H9 (cell line): Measurements from ENCODE around the gene C9orf43. TPM values are rescaled to one million over a fixed set of nuclear protein-coding genes. Genes with fewer than 3 reads are reported as not detected.

Experiments
- DNase-seq: peaks from one replicate; pipeline ENCODE4 v3.0.0-alpha.2; 2017
- H2AFZ ChIP-seq: one replicate; pipeline ENCODE4 v1.6.1; 2013; ENCODE audit warnings: mild to moderate bottlenecking, low read length, control low read depth, moderate library complexity
- H2AK5ac ChIP-seq: 2 replicates; pipeline ENCODE4 v1.6.1; 2013; ENCODE audit warnings: low read length, control low read depth, mixed read lengths; ENCODE audit not compliant: insufficient read length
- H2BK120ac ChIP-seq: one replicate; pipeline ENCODE4 v1.6.1; 2013; ENCODE audit warnings: low read depth, mild to moderate bottlenecking, low read length, control low read depth, inconsistent platforms; ENCODE audit not compliant: poor library complexity, severe bottlenecking
- H2BK12ac ChIP-seq: 2 replicates; pipeline ENCODE4 v1.6.1; 2013; ENCODE audit warnings: low read length, control low read depth, mixed read lengths, low read depth; ENCODE audit not compliant: insufficient read length
- H2BK15ac ChIP-seq: 2 replicates; pipeline ENCODE4 v1.6.1; 2013; ENCODE audit warnings: low read depth, low read length, control low read depth
- H2BK20ac ChIP-seq: one replicate; pipeline ENCODE4 v1.6.1; 2013; ENCODE audit warnings: low read depth, mild to moderate bottlenecking, low read length, control low read depth, inconsistent platforms; ENCODE audit not compliant: poor library complexity, severe bottlenecking
- H2BK5ac ChIP-seq: 2 replicates; pipeline ENCODE4 v1.6.1; 2013; ENCODE audit warnings: low read length, control low read depth, mixed read lengths; ENCODE audit not compliant: insufficient read length
- H3K14ac ChIP-seq: 2 replicates; pipeline ENCODE4 v1.6.1; 2013; ENCODE audit warnings: low read length, control low read depth; ENCODE audit not compliant: insufficient read depth
- H3K18ac ChIP-seq: 2 replicates; pipeline ENCODE4 v1.6.1; 2013; ENCODE audit warnings: low read depth, mild to moderate bottlenecking, mixed read lengths, low read length, control low read depth; ENCODE audit not compliant: insufficient read length
- H3K23ac ChIP-seq: 2 replicates; pipeline ENCODE4 v1.6.1; 2013; ENCODE audit warnings: low read length, control low read depth, mixed read lengths, low read depth; ENCODE audit not compliant: insufficient read length
- H3K23me2 ChIP-seq: 2 replicates; pipeline ENCODE4 v1.6.1; 2013; ENCODE audit warnings: low read depth, mild to moderate bottlenecking, mixed read lengths, low read length, control low read depth; ENCODE audit not compliant: insufficient read length, poor library complexity, severe bottlenecking
- H3K27ac ChIP-seq: 2 replicates; pipeline ENCODE4 v1.5.1; 2013; ENCODE audit warnings: low read length, control low read depth, mixed read lengths, low read depth; ENCODE audit not compliant: insufficient read length
- H3K27me3 ChIP-seq: 2 replicates; pipeline ENCODE4 v1.6.1; 2013; ENCODE audit warnings: low read length, control low read depth, inconsistent platforms; ENCODE audit not compliant: insufficient read depth
- H3K4ac ChIP-seq: 2 replicates; pipeline ENCODE4 v1.6.1; 2013; ENCODE audit warnings: low read depth, mild to moderate bottlenecking, control low read depth, inconsistent platforms, low read length, moderate library complexity
- H3K4me1 ChIP-seq: 2 replicates; pipeline ENCODE4 v1.6.1; 2013; ENCODE audit warnings: low read length, control low read depth, inconsistent platforms; ENCODE audit not compliant: insufficient read depth
- H3K4me2 ChIP-seq: 2 replicates; pipeline ENCODE4 v1.6.1; 2013; ENCODE audit warnings: low read length, control low read depth, mixed read lengths; ENCODE audit not compliant: insufficient read length, insufficient read depth
- H3K56ac ChIP-seq: 2 replicates; pipeline ENCODE4 v1.6.1; 2013; ENCODE audit warnings: low read depth, mild to moderate bottlenecking, mixed read lengths, low read length, control low read depth; ENCODE audit not compliant: insufficient read length
- H3K79me1 ChIP-seq: 2 replicates; pipeline ENCODE4 v1.6.1; 2013; ENCODE audit warnings: low read depth, mild to moderate bottlenecking, moderate library complexity, low read length, control low read depth, inconsistent platforms; ENCODE audit not compliant: insufficient read depth, poor library complexity, severe bottlenecking
- H3K79me2 ChIP-seq: 2 replicates; pipeline ENCODE4 v1.6.1; 2013; ENCODE audit warnings: low read length, control low read depth, inconsistent platforms; ENCODE audit not compliant: insufficient read depth
- H3K9ac ChIP-seq: 2 replicates; pipeline ENCODE4 v1.6.1; 2013; ENCODE audit warnings: low read length, control low read depth, mixed read lengths; ENCODE audit not compliant: insufficient read length; ENCODE audit errors: extremely low read depth
- H3K9me3 ChIP-seq: one replicate; pipeline ENCODE4 v1.6.1; 2013; ENCODE audit warnings: low read depth, low read length, inconsistent platforms; ENCODE audit not compliant: control insufficient read depth
- H3T11ph ChIP-seq: one replicate; pipeline ENCODE4 v1.6.1; 2013; ENCODE audit warnings: mild to moderate bottlenecking, low read length, control low read depth, inconsistent platforms
- H4K20me1 ChIP-seq: one replicate; pipeline ENCODE4 v1.6.1; 2013; ENCODE audit not compliant: control insufficient read depth, insufficient read length, insufficient read depth
- H4K5ac ChIP-seq: 2 replicates; pipeline ENCODE4 v1.6.1; 2013; ENCODE audit warnings: low read depth, mild to moderate bottlenecking, mixed read lengths, low read length, control low read depth; ENCODE audit not compliant: insufficient read length
- H4K8ac ChIP-seq: replicated peaks from 2 replicates; pipeline ENCODE4 v1.6.1; 2013; ENCODE audit warnings: low read length, control low read depth, mixed read lengths, low read depth; ENCODE audit not compliant: insufficient read length
- H4K91ac ChIP-seq: 2 replicates; pipeline ENCODE4 v1.6.1; 2013; ENCODE audit warnings: low read depth, mild to moderate bottlenecking, moderate library complexity, mixed read lengths, low read length, control low read depth; ENCODE audit not compliant: insufficient read length
- H3K27ac Mint-ChIP-seq, 3 experiments: 2 replicates in 2 of 3; 3 replicates in 1 of 3; pipeline ENCODE4 v1.8.0; 2020 to 2021; ENCODE audit warnings: mixed read lengths in 3 of 3, mild to moderate bottlenecking in 1 of 3, moderate library complexity in 1 of 3
- H3K27me3 Mint-ChIP-seq: 2 replicates; pipeline ENCODE4 v1.8.0; 2021; ENCODE audit warnings: low read depth, mild to moderate bottlenecking, moderate library complexity, mixed read lengths
- H3K36me3 Mint-ChIP-seq, 3 experiments: 2 replicates in 2 of 3; 3 replicates in 1 of 3; pipeline ENCODE4 v1.8.0; 2020 to 2021; ENCODE audit warnings: low read depth in 3 of 3, mixed read lengths in 3 of 3; ENCODE audit not compliant: insufficient read depth in 1 of 3
- H3K4me1 Mint-ChIP-seq, 2 experiments: 2 replicates each; pipeline ENCODE4 v1.8.0; 2020; ENCODE audit warnings: mixed read lengths in 2 of 2
- H3K4me3 Mint-ChIP-seq, 2 experiments: 2 replicates in 1 of 2; 3 replicates in 1 of 2; pipeline ENCODE4 v1.8.0; 2020 to 2021; ENCODE audit warnings: mild to moderate bottlenecking in 2 of 2, mixed read lengths in 2 of 2, moderate library complexity in 1 of 2
- H3K9me3 Mint-ChIP-seq, 2 experiments: 2 replicates in 1 of 2; 3 replicates in 1 of 2; pipeline ENCODE4 v1.8.0; 2020; ENCODE audit warnings: mild to moderate bottlenecking in 2 of 2, mixed read lengths in 2 of 2, moderate library complexity in 1 of 2
- WGBS: extraction: QIAGEN DNeasy Blood & Tissue Kit; methylation state at CpG from one replicate; pipeline ENCODE4 v1.1.7; 2013; ENCODE audit warnings: missing lambda C conversion rate, low lambda C conversion rate, mixed read lengths; ENCODE audit not compliant: insufficient read length; ENCODE audit errors: extremely low coverage; 5-methylcytosine and 5-hydroxymethylcytosine counted together
- total RNA-seq: library from RNA; stranded (reverse); gene quantifications from 2 replicates; pipeline ENCODE4 v1.2.1, GENCODE V29; 2021
- TF ChIP-seq, protein P1 (sequence below): fragments of 200-600 bp; sonication (generic); conservative IDR thresholded peaks from 3 replicates; pipeline ENCODE4 v1.8.0; 2021; ENCODE audit warnings: antibody characterized with exemption, mild to moderate bottlenecking

Gene C9orf43
- total RNA-seq, 1 experiment from 2014 or later: 0.57 TPM

DNA sequence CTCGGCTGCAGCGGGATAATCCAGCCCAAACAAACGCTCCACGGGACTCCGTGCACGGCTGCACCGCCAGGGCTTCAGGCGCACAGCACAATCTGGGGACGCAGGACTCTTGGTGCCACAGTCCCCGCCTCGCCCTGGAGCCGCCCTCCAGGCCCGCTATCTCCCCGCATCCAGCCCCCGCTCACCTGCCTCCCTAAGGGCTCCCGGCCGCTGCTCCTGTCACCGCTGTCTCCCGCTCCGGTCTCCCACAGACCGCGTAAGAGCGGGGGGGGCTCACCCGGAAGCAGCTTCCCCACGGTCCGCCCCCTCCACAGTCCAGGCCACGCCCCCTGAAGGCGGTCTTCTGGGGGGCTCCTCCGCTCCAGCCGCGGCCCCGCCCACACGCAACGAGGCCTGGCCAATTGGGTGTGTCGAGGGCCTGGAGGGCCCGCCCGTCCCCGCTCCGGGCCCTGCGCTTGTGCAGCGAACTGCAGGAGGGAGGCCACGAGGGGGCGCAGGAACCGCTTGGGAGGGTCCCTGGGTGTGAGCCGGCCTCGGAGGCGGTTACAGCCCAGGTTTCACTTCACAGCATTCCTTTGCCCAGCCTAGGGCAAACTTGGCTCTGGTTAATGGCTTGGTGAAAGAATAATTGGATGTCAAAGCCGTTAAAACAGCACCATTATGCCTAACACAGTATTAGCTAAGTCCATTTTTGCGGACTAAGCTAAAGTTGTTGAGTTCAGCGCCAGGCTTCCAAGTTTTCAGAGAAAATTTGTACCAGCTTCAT is 9.3 kb upstream of the C9orf43 start, which contains the start of gene ALAD:
Gene ALAD, minus strand, starts transcription at position 258 of the 766 bp plus-strand sequence. CDS start 7,725 bp downstream, outside the sequence.
- H3K4me1 Mint-ChIP-seq: peaks cover 6 to 11% of the 10 kb centered on the region in 2 experiments
- H3K18ac ChIP-seq: no peak within 1 kb of the TSS
- no peak within 1 kb of the TSS for H3K4ac ChIP-seq
- no peak within 1 kb of the TSS for H3T11ph ChIP-seq
- H3K4me2 ChIP-seq: peak within 1 kb of the TSS; percentile 68
- H3K27me3 Mint-ChIP-seq: no peaks in the 10 kb centered on the region; the same call in none of the 2 replicates
- H3K9me3 ChIP-seq: no peaks in the 10 kb centered on the region
- no peak within 1 kb of the TSS for H3K23ac ChIP-seq
- H3K27me3 ChIP-seq: no peaks in the 10 kb centered on the region
- peak within 1 kb of the TSS; percentile 96 for H2AFZ ChIP-seq
- no peaks in the 10 kb centered on the region for H3K79me2 ChIP-seq
- no peaks in the 10 kb centered on the region; a peak in 2 of 7 replicates for H3K36me3 Mint-ChIP-seq
- H3K27ac Mint-ChIP-seq: peak within 1 kb of the TSS in 1 of 3 experiments; percentile 74; a peak in 2 of 7 replicates
- no peak within 1 kb of the TSS for H3K27ac ChIP-seq
- H2AK5ac ChIP-seq: no peak within 1 kb of the TSS
- no peak within 1 kb of the TSS for H2BK15ac ChIP-seq
- H4K20me1 ChIP-seq: no peaks in the 10 kb centered on the region
- no peak within 1 kb of the TSS for H2BK5ac ChIP-seq
- H4K5ac ChIP-seq: no peak within 1 kb of the TSS
- DNase-seq: peak; percentile 99
- H3K23me2 ChIP-seq: no peaks in the 10 kb centered on the region
- no peak within 1 kb of the TSS for H4K91ac ChIP-seq
- no peaks in the 10 kb centered on the region for H3K79me1 ChIP-seq
- WGBS: no CpG with 5 or more reads among the region's 50 CpGs
- H3K14ac ChIP-seq: no peak within 1 kb of the TSS
- H3K9me3 Mint-ChIP-seq: no peaks in the 10 kb centered on the region
- peak within 1 kb of the TSS; percentile 40 for H3K9ac ChIP-seq
- H4K8ac ChIP-seq: no peak within 1 kb of the TSS
- H2BK20ac ChIP-seq: no peak within 1 kb of the TSS
- H2BK120ac ChIP-seq: no peak within 1 kb of the TSS
- no peak within 1 kb of the TSS for H3K56ac ChIP-seq
- H3K4me1 ChIP-seq: no peaks in the 10 kb centered on the region
- H3K4me3 Mint-ChIP-seq: peak within 1 kb of the TSS; percentile 88 to 94
- no peak within 1 kb of the TSS for H2BK12ac ChIP-seq
- TF ChIP-seq, protein P1, sequence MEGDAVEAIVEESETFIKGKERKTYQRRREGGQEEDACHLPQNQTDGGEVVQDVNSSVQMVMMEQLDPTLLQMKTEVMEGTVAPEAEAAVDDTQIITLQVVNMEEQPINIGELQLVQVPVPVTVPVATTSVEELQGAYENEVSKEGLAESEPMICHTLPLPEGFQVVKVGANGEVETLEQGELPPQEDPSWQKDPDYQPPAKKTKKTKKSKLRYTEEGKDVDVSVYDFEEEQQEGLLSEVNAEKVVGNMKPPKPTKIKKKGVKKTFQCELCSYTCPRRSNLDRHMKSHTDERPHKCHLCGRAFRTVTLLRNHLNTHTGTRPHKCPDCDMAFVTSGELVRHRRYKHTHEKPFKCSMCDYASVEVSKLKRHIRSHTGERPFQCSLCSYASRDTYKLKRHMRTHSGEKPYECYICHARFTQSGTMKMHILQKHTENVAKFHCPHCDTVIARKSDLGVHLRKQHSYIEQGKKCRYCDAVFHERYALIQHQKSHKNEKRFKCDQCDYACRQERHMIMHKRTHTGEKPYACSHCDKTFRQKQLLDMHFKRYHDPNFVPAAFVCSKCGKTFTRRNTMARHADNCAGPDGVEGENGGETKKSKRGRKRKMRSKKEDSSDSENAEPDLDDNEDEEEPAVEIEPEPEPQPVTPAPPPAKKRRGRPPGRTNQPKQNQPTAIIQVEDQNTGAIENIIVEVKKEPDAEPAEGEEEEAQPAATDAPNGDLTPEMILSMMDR: peak; percentile 98; the same call in 2 of the 3 replicates
